ENCODE results near the gene CDKAL1. TPM values are rescaled to one million over a fixed set of nuclear protein-coding genes. Genes with fewer than 3 reads are reported as not detected.
A peak's percentile ranks its signal among the peaks of the same experiment; 100 is the strongest.

The CDKAL1 gene
- total RNA-seq, 1 donor = 20.0 TPM

- H3K4me3 ChIP-seq (ENCODE audit: low read depth, low read length) = no peak overlapping the region
- TF ChIP-seq, protein P1, sequence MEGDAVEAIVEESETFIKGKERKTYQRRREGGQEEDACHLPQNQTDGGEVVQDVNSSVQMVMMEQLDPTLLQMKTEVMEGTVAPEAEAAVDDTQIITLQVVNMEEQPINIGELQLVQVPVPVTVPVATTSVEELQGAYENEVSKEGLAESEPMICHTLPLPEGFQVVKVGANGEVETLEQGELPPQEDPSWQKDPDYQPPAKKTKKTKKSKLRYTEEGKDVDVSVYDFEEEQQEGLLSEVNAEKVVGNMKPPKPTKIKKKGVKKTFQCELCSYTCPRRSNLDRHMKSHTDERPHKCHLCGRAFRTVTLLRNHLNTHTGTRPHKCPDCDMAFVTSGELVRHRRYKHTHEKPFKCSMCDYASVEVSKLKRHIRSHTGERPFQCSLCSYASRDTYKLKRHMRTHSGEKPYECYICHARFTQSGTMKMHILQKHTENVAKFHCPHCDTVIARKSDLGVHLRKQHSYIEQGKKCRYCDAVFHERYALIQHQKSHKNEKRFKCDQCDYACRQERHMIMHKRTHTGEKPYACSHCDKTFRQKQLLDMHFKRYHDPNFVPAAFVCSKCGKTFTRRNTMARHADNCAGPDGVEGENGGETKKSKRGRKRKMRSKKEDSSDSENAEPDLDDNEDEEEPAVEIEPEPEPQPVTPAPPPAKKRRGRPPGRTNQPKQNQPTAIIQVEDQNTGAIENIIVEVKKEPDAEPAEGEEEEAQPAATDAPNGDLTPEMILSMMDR (IDR thresholded peaks at IDR 0.05; ENCODE audit: insufficient read depth, low read length) = no peak
- no peak for DNase-seq (ENCODE audit: low read depth)
These were observed 425.8 kb downstream of the CDKAL1 start for GRCh38 chr6:20960067-20960466.

GRCh38 chr6:20965276-20965675 is 431.0 kb downstream of the CDKAL1 start:
- TF ChIP-seq, protein P1 (IDR thresholded peaks at IDR 0.05; ENCODE audit: insufficient read depth, low read length) = no peak
- H3K4me3 ChIP-seq (ENCODE audit: low read depth, low read length) = no peak overlapping the region
- no peak for DNase-seq (ENCODE audit: low read depth)

- no peak for DNase-seq (ENCODE audit: low read depth)
- TF ChIP-seq, protein P1 (IDR thresholded peaks at IDR 0.05; ENCODE audit: insufficient read depth, low read length) = no peak
- no peak overlapping the region for H3K4me3 ChIP-seq (ENCODE audit: low read depth, low read length)
These were observed 431.7 kb downstream of the CDKAL1 start for GRCh38 chr6:20965915-20966314.

- DNase-seq (ENCODE audit: low read depth) = no peak
- TF ChIP-seq, protein P1 (IDR thresholded peaks at IDR 0.05; ENCODE audit: insufficient read depth, low read length) = no peak
- no peak overlapping the region for H3K4me3 ChIP-seq (ENCODE audit: low read depth, low read length)
These were observed 435.3 kb downstream of the CDKAL1 start for GRCh38 chr6:20969551-20969950.

- DNase-seq (ENCODE audit: low read depth) = no peak
- TF ChIP-seq, protein P1 (IDR thresholded peaks at IDR 0.05; ENCODE audit: insufficient read depth, low read length) = no peak
- H3K4me3 ChIP-seq (ENCODE audit: low read depth, low read length) = no peak overlapping the region
These were observed 442.2 kb downstream of the CDKAL1 start for GRCh38 chr6:20976391-20976918.

GRCh38 chr6:20978151-20978614 is 443.9 kb downstream of the CDKAL1 start:
- peak; percentile 44 for DNase-seq (ENCODE audit: low read depth)
- TF ChIP-seq, protein P1 (IDR thresholded peaks at IDR 0.05; ENCODE audit: insufficient read depth, low read length) = no peak
- no peak overlapping the region for H3K4me3 ChIP-seq (ENCODE audit: low read depth, low read length)

DNA sequence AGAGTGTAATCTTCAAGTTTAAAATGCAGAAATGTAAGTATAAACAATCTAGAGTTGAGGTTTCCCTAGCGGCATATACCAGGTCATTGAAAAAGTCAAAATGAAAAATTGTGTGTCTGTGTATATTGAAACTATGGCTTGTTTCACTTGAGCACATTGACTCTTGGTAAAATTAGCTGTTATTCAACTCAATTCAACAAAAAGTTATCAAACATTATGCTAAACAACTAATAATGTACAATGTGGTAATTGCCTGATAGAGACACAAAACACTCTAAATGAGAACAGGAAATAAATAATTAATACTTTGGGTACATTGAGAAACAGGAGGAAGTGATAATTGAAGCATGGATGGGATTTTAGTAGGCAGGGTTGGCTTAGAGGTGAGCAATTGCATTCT is 444.8 kb downstream of the CDKAL1 start:
- no peak for DNase-seq (ENCODE audit: low read depth)
- H3K4me3 ChIP-seq (ENCODE audit: low read depth, low read length) = no peak overlapping the region
- TF ChIP-seq, protein P1 (IDR thresholded peaks at IDR 0.05; ENCODE audit: insufficient read depth, low read length) = no peak
